Measurements from ENCODE around the gene PSMB8. TPM values are rescaled to one million over a fixed set of nuclear protein-coding genes. Genes with fewer than 3 reads are reported as not detected.

The PSMB8 gene
- total RNA-seq, 1 experiment from 2014 or later, result 31.6 TPM

DNA sequence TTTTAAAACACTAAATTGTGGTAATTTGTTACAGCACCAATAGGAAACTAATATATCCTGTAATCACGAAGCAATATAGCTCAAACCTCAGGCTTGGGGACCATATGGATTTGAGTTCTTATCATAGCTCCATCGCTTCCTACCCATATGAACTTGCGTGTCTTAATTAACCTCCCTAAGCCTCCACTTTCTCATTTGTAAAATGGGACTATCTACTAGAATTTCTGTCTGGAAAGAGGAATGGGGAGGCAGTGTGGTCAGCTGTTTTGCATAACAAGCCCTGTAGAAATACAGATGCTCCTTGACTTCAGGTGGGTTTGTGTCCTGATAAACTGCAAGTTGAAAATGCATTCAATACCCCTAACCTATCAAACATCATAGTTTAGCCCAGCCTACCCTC is 44.1 kb downstream of the PSMB8 start:
- CTCF ChIA-PET, result interaction anchor here (1.6 kb wide), 1 partner anchor 68 kb away, joined by 5 read pairs; no protein-coding TSS in a partner anchor
- Histone ChIP-seq H3K4me3 (ENCODE audit: low read length) (no peak overlapping the region), H3K4me2 (ENCODE audit: low read length) (no peak overlapping the region), H3K4me1 (ENCODE audit: insufficient read depth, low read length) (no peaks in the 10 kb centered on the region), H3F3A (ENCODE audit: low read length, unreplicated experiment) (no peaks in the 10 kb centered on the region), H3K27me3 (ENCODE audit: low read length) (peaks cover 77% of the 10 kb centered on the region), H4K20me1 (ENCODE audit: low read length) (no peaks in the 10 kb centered on the region), H3K9ac (ENCODE audit: low read length) (no peak overlapping the region), H3K36me3 (ENCODE audit: low read depth, low read length) (no peaks in the 10 kb centered on the region), H2AFZ (ENCODE audit: low read length) (no peak overlapping the region), H3K9me2 (replicated peaks; ENCODE audit: low read length) (no peaks in the 10 kb centered on the region), H3K79me2 (ENCODE audit: low read length) (no peaks in the 10 kb centered on the region), H3K9me3 (ENCODE audit: low read length) (no peaks in the 10 kb centered on the region), H3K27ac (ENCODE audit: low read length) (no peak overlapping the region)
- DNase-seq (no peak), ATAC-seq (no peak)
- POLR2A ChIA-PET (ENCODE audit: unreplicated experiment), result no interaction called here
- intact Hi-C loops (cut with micrococcal nuclease), result loop anchor here (5.0 kb wide), 1 partner anchor 367 kb away; no protein-coding TSS in a partner anchor
- no TSS peak for BruUV-seq (replicated peaks)
- no peak for TF ChIP-seq EZH2 (IDR thresholded peaks at IDR 0.05; ENCODE audit: low read length, unreplicated experiment)
- TF ChIP-seq, protein P1, sequence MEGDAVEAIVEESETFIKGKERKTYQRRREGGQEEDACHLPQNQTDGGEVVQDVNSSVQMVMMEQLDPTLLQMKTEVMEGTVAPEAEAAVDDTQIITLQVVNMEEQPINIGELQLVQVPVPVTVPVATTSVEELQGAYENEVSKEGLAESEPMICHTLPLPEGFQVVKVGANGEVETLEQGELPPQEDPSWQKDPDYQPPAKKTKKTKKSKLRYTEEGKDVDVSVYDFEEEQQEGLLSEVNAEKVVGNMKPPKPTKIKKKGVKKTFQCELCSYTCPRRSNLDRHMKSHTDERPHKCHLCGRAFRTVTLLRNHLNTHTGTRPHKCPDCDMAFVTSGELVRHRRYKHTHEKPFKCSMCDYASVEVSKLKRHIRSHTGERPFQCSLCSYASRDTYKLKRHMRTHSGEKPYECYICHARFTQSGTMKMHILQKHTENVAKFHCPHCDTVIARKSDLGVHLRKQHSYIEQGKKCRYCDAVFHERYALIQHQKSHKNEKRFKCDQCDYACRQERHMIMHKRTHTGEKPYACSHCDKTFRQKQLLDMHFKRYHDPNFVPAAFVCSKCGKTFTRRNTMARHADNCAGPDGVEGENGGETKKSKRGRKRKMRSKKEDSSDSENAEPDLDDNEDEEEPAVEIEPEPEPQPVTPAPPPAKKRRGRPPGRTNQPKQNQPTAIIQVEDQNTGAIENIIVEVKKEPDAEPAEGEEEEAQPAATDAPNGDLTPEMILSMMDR (conservative IDR thresholded peaks at IDR 0.05; ENCODE audit: low read depth, low read length), result no peak

DNA sequence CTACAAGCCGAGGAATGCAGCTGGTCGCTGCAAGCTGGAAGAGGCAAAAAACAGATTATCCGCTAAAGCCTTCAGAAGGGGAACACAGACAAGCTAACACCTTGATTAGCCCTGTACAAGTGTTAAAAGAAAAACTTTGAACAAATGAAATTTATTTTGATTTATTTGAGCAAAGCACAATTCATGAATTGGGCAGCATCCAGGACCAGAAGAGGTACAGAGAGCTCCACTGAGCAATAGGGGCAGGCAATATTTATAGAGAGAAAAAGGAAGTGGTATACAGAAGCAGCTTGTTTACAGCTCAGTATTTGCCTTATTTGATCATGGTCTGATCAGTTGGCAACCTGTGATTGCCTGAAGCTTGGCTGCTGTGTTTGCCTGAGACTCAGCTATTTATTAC is 44.7 kb downstream of the PSMB8 start:
- ATAC-seq (no peak), DNase-seq (no peak)
- no peak overlapping the region for H3K4me3 ChIP-seq (ENCODE audit: low read length)
- no peaks in the 10 kb centered on the region for H3K79me2 ChIP-seq (ENCODE audit: low read length)
- H3K9me3 ChIP-seq (ENCODE audit: low read length), result no peaks in the 10 kb centered on the region
- no peaks in the 10 kb centered on the region for H3F3A ChIP-seq (ENCODE audit: low read length, unreplicated experiment)
- H3K27me3 ChIP-seq (ENCODE audit: low read length), result peaks cover 77% of the 10 kb centered on the region
- no peaks in the 10 kb centered on the region for H4K20me1 ChIP-seq (ENCODE audit: low read length)
- TF ChIP-seq, protein P1 (conservative IDR thresholded peaks at IDR 0.05; ENCODE audit: low read depth, low read length), result no peak
- no peak for TF ChIP-seq EZH2phosphoT487 (IDR thresholded peaks at IDR 0.05; ENCODE audit: borderline replicate concordance, low read length)
- TF ChIP-seq EZH2 (IDR thresholded peaks at IDR 0.05; ENCODE audit: low read length, unreplicated experiment), result no peak
- no TSS peak for BruUV-seq (replicated peaks)
- H3K27ac ChIP-seq (ENCODE audit: low read length), result no peak overlapping the region
- no peaks in the 10 kb centered on the region for H3K4me1 ChIP-seq (ENCODE audit: insufficient read depth, low read length)
- POLR2A ChIA-PET (ENCODE audit: unreplicated experiment), result no interaction called here
- H3K9me2 ChIP-seq (replicated peaks; ENCODE audit: low read length), result no peaks in the 10 kb centered on the region
- intact Hi-C loops (cut with micrococcal nuclease), result loop anchor here (5.0 kb wide), 1 partner anchor 367 kb away; no protein-coding TSS in a partner anchor
- H3K4me2 ChIP-seq (ENCODE audit: low read length), result no peak overlapping the region
- H3K9ac ChIP-seq (ENCODE audit: low read length), result no peak overlapping the region
- H3K36me3 ChIP-seq (ENCODE audit: low read depth, low read length), result no peaks in the 10 kb centered on the region
- H2AFZ ChIP-seq (ENCODE audit: low read length), result no peak overlapping the region
- CTCF ChIA-PET, result interaction anchor here (0.6 to 1.6 kb wide), 2 partner anchors 69 to 134 kb away, joined by 3 to 5 read pairs; no protein-coding TSS in a partner anchor
